ENCODE data around the gene COG7. TPM values are rescaled to one million over a fixed set of nuclear protein-coding genes. Genes with fewer than 3 reads are reported as not detected.

COG7 gene
- total RNA-seq, 4 donors from 2014 or later = 6.9 to 18.6 (median 16.0) TPM

GRCh38 chr16:23428351-23428750 lies 24.6 kb downstream of the COG7 start:
- WGBS, 2 donors (ENCODE audit: low coverage in 1 of 2) = 81 to 83% methylated on average over 2 of the region's 2 CpGs

DNA sequence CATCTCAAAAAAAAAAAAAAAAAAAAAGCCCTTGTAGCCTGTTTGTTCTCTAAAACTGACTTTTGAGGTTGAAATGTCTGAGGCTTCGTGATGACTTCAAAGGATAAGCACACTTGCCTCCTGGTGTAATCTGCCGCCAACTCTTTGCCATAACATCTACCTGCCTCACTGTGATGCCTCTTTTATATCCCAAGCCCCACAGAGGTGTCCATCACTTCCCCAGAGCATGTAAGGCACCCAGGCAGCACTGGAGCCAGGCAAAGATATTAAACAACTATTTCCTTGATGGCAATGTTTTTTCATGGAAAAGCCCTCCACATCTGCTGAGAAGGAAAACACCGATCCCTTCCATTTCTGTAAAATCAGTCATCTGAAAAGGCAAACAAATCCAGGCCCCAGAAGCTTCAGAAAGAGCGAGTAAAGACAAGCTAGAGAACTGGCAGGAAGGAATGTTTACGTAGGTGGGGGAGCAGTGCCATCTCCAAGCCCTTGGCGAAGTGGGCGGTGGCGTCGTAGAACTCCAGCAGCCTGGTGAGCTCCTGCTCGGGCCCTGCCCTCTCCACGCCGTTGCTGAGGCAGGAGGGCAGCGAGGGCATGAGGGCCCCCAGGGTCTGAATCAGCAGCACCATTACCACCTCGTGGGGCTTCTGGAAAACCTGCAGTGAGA lies 28.6 kb downstream of the COG7 start:
- ATAC-seq = no peak
- peaks cover 0 to 22% of the 10 kb centered on the region in 2 donors for H3K36me3 ChIP-seq
- H3K27me3 ChIP-seq = no peaks in the 10 kb centered on the region
- TF ChIP-seq POLR2AphosphoS5 (IDR thresholded peaks at IDR 0.05) (peak; percentile 54), EP300 (IDR thresholded peaks at IDR 0.05) (no peak)
- H3K9me3 ChIP-seq = no peaks in the 10 kb centered on the region
- 56 to 58% methylated on average over 8 to 9 of the region's 14 CpGs for WGBS, 2 donors (ENCODE audit: low coverage in 1 of 2)
- H3K4me1 ChIP-seq = peaks cover 4 to 41% (median 10%) of the 10 kb centered on the region in 3 donors
- H3K4me3 ChIP-seq = no peak overlapping the region
- H3K27ac ChIP-seq = peak overlapping the region; percentile 92 to 99 (median 95)

More at GRCh38 chr16:23428351-23428750, 24.6 kb downstream of the COG7 start:
- TF ChIP-seq CTCF (IDR thresholded peaks at IDR 0.05) = no peak
- TF ChIP-seq POLR2AphosphoS5 (IDR thresholded peaks at IDR 0.05) = no peak
- TF ChIP-seq POLR2A (IDR thresholded peaks at IDR 0.05) = no peak
- TF ChIP-seq EP300 (IDR thresholded peaks at IDR 0.05) = no peak
- peak overlapping the region in 1 of 4 donors; percentile 5 for H3K27ac ChIP-seq
- H3K9me3 ChIP-seq = no peaks in the 10 kb centered on the region
- no peak overlapping the region for H3K4me3 ChIP-seq
- ATAC-seq = no peak
- H3K27me3 ChIP-seq = no peaks in the 10 kb centered on the region
- peaks cover 0 to 61% of the 10 kb centered on the region in 2 donors for H3K36me3 ChIP-seq
- H3K4me1 ChIP-seq = peaks cover 4 to 21% (median 10%) of the 10 kb centered on the region in 3 donors

- peaks cover 0 to 22% of the 10 kb centered on the region in 2 donors for H3K36me3 ChIP-seq
- H3K9me3 ChIP-seq = no peaks in the 10 kb centered on the region
- no peak overlapping the region for H3K4me3 ChIP-seq
- H3K27ac ChIP-seq = peak overlapping the region; percentile 92 to 99 (median 95)
- TF ChIP-seq CTCF (IDR thresholded peaks at IDR 0.05) = peak in 2 of 4 experiments; percentile 7 to 33
- peak; percentile 99 for TF ChIP-seq POLR2AphosphoS5 (IDR thresholded peaks at IDR 0.05)
- no peak for TF ChIP-seq POLR2A (IDR thresholded peaks at IDR 0.05)
- TF ChIP-seq EP300 (IDR thresholded peaks at IDR 0.05) = peak; percentile 62
- 0 to 2% methylated on average over 8 to 9 of the region's 11 CpGs for WGBS, 2 donors (ENCODE audit: low coverage in 1 of 2)
- no peaks in the 10 kb centered on the region for H3K27me3 ChIP-seq
- H3K4me1 ChIP-seq = peaks cover 4 to 41% (median 10%) of the 10 kb centered on the region in 3 donors
- peak; percentile 96 for ATAC-seq
These were observed 29.4 kb downstream of the COG7 start for GRCh38 chr16:23423496-23424049.

DNA sequence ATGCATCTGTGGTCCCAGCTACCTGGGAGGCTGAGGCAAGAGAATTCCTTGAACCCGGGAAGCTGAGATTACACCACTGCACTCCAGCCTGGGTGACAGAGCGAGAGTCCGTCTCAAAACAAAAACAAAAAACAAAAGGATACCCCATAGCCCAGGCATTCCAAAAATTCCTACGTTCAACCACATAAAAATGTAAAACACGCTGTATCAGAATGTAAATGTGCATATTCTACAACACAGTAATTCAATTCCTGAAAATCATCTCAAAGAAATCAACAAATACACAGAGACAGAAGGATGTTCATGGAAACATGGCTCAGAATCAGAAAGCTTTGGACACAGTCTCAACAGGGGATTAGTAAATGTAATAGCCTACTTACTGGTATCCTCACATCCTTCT lies 33.0 kb downstream of the COG7 start:
- H3K4me1 ChIP-seq = peaks cover 4 to 36% (median 10%) of the 10 kb centered on the region in 3 donors
- TF ChIP-seq CTCF (IDR thresholded peaks at IDR 0.05) (no peak), EP300 (IDR thresholded peaks at IDR 0.05) (no peak), POLR2A (IDR thresholded peaks at IDR 0.05) (no peak), POLR2AphosphoS5 (IDR thresholded peaks at IDR 0.05) (peak; percentile 11)
- no peaks in the 10 kb centered on the region for H3K9me3 ChIP-seq
- ATAC-seq = no peak
- no peak overlapping the region for H3K4me3 ChIP-seq
- H3K27me3 ChIP-seq = no peaks in the 10 kb centered on the region
- 64 to 81% methylated on average over 5 of the region's 5 CpGs for WGBS, 2 donors (ENCODE audit: low coverage in 1 of 2)
- H3K36me3 ChIP-seq = peaks cover 0 to 44% of the 10 kb centered on the region in 2 donors
- H3K27ac ChIP-seq = peak overlapping the region in 3 of 4 donors; percentile 29 to 54 (median 48)

- H3K36me3 ChIP-seq = peaks cover 0 to 76% of the 10 kb centered on the region in 2 donors
These were observed 36.2 kb downstream of the COG7 start for GRCh38 chr16:23416816-23417215.

More at GRCh38 chr16:23416816-23417215, 36.2 kb downstream of the COG7 start:
- H3K4me3 ChIP-seq = no peak overlapping the region
- H3K4me1 ChIP-seq = peaks cover 0 to 9% (median 0%) of the 10 kb centered on the region in 3 donors
- H3K9me3 ChIP-seq = no peaks in the 10 kb centered on the region
- WGBS, 2 donors (ENCODE audit: low coverage in 1 of 2) = 81 to 90% methylated on average over 4 to 5 of the region's 7 CpGs
- TF ChIP-seq EP300 (IDR thresholded peaks at IDR 0.05) (no peak), CTCF (IDR thresholded peaks at IDR 0.05) (no peak), POLR2A (IDR thresholded peaks at IDR 0.05) (no peak)
- ATAC-seq = no peak
- H3K27me3 ChIP-seq = no peaks in the 10 kb centered on the region
- H3K27ac ChIP-seq = no peak overlapping the region
